Cortex of kidney (tissue), 1 donor: ENCODE data around the gene CTNS.

Experiments used
- DNase-seq: peaks from one replicate; lab custom pipeline; 2025; lab: John Stamatoyannopoulos, UW

Gene CTNS

DNA sequence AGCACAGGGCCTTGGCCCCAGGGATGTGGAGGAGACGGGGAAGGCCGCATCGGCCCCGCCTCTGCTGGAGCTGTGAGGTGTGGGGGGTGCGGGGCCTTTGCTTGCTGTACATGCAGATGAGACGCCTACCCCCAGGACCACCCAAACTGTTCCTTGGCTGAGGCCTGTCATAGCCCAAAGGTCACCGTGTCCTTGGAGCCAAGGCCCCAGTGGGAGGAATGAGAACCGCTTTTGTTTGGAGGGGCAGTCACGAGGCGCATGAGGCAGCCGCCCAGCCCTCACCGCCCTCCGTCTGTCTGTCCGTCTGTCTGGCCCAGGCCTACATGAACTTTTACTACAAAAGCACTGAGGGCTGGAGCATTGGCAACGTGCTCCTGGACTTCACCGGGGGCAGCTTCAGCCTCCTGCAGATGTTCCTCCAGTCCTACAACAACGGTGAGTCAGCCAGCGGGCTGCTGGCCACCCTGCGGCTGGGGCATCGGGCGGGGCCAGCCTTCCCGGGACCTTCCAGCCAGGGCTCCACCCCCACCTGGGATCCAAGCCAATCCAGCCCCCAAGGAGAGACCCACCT, 23.1 kb downstream of the CTNS start:
- no peak for DNase-seq

DNA sequence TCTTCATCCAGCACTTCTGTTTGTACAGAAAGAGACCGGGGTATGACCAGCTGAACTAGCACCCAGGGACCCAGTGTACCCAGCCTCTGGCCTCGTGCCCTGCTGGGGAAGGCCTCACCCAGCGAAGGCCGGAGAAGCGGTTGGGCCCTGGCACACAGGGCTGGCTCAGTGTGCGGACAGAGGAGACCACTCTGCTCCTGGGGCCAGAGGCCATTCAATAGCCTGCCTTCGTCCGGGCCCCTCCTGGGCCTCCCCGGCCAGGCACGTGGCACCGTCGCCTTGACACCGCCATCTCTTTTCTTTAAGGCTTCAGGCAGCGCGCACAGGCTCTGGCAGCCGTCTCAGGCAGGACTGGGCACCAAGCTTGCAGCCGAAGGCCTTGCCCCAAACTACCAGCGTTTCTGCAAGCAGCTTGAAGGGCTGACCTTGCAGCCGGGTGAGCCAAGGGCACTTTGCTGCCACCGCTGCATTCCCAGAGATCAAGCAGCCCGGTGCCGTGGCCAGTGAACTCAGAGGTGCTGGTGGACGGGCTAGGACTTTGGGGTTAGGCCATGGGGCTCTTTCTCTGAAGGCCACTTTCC, 23.8 kb downstream of the CTNS start:
- DNase-seq, result no peak

DNA sequence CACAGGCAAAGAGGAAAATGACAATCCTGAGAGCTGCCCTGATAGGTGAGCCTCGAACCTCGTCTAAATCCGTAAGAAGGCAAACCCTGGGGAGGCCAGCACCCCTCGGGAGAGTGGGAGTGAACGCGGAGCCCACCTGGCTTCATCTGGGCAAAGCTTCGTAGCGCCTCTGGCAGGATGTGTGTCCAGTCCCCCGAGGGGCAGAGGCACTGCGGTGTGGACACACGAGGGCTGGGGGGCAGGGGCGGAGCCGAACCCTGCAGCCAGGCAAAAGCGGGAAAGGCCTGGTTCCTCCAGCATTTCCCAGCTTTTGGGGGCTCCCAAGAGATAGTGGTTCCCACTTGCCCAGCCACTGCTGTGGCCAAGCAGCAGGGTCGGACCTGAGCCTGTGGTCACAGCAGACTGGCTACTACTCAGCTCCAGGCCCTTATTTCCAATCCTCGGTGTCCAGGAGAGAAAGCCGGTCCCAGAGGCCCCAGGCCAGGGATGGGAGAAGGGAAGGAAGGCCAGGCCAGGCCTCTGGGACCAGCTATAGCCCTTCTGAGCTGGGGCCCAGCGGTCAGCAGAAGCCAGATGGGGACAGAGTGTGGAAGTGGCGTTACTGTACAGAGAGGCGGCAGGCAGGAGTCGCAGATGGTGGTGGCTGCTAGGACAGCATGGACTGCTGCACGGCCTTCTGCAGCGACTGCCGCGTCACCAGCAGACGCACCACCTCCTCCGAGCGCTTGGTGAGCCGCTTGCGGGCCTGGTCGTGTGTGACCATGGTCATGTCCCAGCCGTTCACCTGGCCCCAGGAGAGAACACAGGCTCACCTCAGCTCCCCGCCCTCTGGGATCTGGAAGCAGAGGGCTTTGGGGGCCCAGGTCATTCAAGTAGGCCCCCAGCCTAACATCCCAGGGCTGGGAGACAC, 26.8 kb downstream of the CTNS start:
- no peak for DNase-seq

DNA sequence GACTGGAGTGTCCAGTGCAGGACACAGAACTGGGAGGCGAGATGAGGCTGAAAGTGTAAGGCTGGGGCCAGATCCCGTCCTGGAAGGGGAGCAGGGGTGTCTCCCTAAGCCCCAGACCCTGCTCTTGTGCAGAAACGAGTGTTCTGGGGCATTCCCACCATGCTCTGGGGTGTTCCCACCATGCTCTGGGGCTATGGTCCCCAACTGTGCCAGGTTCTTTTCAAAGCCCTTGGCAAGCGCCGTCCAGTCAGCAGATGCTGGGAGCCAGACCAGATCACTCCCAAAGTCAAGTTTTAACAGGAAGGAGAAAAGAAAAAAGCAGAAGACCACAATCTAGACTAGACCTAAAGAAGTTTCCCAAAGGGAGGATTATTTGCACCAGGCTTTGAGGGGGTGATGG, 29.3 kb downstream of the CTNS start:
- DNase-seq, result no peak

DNA sequence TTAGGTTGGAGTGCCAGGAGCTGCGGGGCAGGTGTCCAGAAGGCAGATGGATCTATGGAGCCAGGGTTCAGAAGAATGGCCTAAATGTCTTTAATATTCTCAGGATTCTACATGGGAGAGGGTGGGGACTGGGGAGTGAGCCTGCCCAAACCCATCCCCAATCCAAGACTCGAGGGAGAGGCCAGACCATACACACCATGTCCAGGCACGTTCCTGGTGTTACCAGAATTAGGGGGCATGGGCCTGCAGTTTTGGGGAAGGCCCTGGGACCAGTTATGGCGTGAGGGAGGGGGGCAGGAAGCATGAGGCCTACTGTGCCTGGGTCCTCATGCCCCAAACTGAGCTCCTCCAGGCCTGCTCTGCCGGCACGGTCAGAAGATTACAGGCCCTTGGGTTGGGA, 30.0 kb downstream of the CTNS start:
- no peak for DNase-seq

DNA sequence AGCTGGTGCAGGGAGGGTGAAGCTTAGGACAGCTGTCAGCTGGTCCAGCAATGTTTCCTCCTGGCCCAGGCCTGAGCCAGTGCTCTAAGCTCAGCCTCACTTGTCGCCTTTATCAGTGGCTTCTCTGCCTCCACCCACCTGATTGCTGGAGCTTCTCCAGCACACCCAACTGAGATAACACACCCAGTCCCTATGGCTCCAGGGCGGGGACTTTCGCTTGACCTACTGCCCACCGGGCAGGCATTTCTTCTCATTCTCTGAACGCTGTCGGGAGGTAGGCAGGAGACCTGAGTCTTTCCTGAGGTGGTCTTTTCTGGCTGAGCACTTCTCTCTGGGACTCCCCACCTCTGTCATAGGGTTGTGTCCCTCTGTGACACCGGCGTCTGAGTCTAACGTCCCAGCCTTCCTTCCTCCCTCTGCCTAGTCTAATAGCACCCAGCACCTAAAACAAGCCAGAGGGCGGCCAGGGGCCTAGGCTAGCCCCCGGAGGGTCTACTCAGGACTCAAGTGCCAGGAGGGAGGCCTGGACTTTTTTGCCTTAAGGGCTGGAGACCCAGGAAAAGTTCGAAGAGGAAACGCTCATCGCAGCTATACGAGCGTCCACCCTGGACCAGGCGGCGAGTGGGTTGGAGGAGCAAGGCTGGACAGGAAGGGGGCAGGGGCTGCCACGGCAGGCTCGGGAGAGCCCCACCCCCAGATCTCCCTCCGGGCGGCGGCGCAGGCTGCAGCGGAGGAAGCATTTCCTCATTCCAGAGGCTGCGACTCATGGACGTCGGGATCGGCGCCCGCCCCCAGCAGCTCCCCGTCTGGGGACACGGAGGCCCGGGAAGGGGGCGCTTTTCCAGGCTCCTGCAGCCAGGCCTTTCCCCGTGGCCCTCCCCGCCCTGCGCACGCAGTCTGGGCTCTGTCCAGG, 31.1 kb downstream of the CTNS start:
- DNase-seq, result no peak

DNA sequence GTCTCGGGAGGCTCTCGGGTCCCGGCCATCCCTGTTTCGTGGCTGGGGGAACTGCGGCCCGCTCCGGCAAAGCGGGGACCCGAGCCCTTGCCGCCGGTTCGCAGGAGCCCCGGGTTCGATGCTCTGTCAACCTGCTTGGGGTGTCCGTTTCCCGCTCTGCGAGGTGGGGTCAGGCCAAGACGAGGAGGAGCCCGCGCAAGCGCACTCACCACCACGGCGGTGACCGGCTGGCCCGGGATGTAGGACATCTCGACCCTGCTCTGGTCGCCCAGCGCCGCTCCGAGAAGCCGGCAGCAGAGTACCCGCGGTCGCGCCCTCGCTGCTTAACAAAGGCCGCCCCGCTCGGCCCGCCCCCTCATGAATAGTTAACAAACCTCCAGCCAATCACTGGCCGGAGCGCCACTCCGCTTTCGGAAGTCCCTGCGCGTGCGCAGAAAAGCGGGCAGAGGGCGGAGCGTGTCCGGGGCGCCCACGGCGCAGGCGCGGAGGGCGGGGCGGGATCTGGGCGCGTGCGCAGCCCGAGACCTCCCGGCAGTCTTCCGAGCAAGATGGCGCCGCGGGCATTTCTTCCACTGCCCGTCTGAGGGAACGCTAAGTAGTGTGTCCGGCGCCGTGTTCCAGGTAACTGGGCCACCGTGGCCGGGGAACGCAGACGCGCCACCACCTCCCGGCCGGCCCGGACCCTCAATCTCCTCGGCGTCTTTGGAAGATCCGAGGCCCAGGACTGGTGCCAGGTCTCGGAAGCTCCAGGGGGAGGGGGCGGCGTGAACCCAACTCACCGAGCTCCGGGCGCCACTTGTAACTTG, 31.9 kb downstream of the CTNS start, which contains the start of the genes EMC6 and TAX1BP3:
EMC6 (plus strand) TSS at position 534 of the 806 bp plus-strand sequence. CDS start 335 bp downstream, outside the sequence.
TAX1BP3 (minus strand) TSS at position 300 of the 806 bp plus-strand sequence; CDS start at position 248, 52 bp downstream.
- peak; percentile 60 for DNase-seq

DNA sequence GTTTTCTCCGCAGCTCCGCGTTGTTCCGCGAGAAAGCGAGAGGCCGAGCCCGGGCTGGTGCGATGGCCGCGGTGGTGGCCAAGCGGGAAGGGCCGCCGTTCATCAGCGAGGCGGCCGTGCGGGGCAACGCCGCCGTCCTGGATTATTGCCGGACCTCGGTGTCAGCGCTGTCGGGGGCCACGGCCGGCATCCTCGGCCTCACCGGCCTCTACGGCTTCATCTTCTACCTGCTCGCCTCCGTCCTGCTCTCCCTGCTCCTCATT, 32.5 kb downstream of the CTNS start:
- no peak for DNase-seq

DNA sequence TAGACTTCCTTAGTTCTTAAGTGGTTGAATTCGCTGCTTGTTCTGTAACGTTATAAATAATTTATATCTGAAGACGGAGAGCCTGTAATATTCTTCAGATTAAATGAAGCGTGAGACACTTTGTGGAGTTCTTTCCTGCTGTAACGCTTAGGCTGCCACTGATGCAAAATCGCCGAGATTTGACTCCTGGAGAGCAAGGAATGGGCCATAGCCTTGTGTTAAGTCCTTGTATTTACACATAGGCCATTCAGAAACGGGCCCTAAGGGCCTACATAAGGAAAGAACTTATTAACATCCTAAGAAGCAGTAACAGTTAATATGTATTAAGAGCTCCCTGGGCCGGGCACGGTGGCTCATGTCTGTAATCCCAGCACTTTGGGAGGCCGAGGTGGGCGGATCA, 33.0 kb downstream of the CTNS start:
- no peak for DNase-seq

DNA sequence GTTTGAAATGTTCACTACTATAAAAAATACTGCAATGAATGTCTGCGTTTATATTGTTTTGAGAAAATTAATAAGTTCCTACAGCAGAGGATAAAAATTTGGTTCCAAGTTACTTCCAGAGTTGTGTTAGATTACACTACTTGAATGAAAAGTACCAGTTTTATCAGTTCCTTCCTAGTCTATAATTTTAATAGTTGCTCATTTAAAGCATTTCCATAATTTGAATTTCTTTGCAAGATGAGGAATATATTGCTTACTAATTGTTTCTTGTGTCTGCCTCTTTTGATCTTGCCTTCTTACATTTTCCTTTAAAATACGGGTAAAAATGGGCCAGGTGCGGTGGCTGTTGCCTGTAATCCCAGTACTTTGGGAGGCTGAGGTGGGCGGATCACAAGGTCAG, 36.0 kb downstream of the CTNS start:
- DNase-seq, result no peak

DNA sequence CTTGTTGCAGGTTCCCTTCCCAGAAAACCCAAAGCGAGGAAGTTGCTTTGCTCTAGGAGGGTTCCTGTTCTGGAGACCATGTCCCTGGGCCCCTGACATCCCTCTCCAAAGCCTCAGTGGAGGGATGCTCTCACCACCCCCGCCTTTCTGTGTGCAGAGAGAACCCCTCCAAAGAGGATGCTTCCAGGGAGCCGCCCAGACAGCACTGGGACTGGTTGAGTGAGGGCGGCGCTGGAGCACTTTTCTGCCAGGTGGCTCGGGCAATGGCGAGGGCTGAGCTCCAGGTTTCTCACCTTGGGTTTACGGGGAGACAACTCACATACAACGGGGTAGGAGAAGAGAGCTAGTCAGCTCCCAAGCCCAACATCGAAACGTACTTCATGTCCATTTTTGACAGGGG, 39.3 kb downstream of the CTNS start:
- DNase-seq, result no peak

DNA sequence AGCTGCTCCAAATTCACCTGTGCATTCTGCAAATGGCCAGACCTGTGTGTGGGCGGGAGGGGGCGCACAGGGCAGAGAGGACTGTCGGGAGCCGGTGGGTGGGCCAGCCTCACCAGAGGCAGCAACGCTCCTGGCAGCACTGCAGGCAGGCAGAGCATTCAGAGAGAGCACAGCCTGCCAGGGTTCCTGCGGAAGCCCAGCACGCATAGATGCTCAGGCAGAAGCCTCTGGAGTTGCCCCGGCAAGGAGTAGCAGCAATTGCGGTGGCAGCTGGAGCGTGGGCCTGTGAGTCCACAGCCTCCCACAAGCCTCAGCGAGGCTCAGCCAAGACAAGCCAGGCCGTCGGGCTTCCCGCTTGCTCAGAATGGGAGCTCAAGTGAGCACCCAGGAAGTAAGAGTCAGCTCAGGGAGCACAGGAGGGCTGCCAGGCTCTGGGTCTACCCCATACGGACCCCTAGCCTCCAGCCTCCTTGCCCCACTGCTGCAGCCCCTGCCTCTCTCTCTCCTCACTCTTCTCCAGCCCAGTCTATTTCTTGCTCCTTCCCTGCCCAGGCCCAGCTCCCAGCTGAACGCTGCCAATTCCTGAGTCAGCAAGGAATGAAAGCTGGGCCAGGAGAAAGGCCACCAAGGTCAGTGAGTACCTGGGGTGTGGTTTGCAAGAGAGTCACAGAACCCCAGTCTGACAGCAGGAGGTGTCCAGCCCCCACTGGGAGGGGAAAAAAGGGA, 41.7 kb downstream of the CTNS start:
- DNase-seq, result no peak

DNA sequence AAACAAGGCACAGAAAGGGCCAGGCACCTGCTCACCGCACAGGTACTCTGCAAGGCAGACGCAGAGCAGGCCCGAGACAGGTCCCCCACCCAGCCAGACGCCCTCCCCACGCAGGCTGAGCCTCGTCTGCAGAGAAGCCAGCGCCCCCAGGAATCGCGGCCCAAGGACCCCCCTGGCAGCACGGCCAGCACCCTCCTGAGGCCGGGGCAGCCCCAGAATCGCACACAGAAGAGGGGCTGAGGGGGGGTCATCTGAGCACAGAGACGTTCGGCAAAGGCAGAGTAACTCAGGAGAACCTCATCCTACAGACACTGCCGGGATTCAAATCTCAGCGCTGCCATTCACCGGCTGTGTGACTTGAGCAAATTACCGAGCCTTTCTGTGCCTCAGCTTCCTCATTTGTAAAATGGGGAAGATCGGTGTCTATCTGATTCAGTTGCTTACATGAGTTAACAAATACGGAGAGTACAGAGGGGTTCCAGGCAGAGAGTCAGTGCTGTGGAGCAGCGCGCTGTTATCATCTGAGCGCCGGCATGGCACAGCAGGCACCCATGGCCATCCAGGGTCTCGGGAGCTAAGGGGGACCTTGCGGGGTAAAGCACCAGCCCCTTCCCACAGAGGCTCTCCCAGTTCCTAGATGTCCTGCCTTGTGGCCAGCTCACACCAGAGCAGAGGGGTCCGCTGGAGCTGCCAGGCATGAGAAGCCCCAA, 42.4 kb downstream of the CTNS start:
- DNase-seq, result no peak

DNA sequence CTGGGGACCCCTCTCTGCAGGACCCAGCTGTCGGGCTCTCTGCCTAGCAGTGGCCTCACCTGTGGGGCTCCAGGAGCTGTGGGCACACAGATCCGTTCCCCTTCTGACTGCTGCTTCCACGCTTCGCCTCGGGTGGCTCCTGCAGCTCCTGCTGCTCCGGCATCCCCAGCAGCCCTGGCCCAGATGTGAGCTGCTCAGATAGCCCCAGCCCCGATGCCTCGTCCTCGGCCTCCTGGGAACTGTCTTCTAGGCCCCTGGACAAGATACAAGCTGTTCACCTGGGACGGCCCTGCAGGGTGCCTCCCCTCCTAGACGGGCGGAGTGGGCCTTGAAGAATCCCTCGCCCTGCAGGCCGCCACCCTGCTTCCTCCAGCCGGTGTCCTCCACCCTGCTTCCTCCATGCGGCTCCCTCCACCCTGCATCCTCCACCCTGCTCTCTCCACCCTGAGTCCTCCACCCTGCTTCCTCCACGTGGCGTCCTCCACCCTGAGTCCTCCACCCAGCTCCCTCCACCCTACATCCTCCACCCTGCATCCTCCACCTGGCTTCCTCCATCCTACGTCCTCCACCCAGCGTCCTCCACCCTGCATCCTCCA, 43.1 kb downstream of the CTNS start:
- no peak for DNase-seq

DNA sequence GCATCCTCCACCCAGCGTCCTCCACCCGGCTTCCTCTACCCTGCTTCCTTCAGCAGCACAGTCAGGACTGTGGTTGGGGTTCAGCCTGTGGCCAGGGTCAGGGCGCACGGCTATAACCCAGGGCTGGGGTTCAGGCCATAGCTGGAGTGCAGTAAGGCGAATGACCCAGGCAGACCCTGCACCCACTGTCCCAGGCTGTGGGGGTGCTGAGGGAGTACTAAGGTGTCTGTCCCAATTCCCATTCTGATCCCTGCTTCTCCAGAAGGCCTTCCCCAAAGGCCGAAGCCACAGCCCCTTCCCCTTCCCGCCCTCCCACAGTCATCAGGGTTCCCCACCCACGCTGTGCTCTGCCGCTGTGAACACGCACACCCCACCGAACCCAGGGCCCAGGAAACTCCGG, 44.5 kb downstream of the CTNS start:
- no peak for DNase-seq

DNA sequence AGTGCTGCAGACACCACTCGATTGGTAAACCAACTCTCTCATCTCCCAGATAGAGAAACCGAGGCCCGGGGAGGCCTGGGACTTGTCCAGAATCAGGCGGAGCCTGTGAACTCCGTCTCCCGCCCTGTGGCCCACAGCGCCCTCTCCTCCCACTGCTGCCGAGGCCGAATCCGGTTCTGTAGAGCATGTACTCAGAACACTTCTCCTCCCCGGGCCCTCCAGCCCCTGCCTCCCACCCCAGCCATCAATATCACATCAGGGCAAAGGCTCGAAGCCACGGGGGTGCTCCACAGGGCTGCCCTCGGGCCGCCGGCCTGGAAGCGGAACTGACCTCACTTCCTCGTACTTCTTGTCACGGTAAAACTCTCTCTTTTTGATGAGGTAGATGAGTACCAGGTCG, 45.0 kb downstream of the CTNS start:
- DNase-seq, result no peak

DNA sequence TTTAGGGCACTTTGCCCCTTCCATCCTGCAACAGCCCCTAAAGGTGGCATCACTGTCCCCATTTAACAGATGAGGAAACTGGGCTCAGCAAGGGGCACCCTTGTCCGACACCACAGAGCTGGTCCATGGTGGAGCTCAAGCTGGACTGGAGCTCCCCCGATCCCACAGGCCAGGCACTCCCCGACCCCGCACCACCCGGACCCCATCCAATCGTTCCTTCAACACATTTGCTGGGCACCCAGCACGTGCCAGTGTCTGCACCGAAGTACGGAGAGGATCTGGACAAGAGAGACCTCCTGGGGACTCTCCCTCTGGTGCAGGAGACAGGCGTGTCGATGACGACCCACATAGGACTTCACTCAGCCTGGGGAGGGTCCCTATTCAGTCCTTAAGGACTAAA, 45.5 kb downstream of the CTNS start:
- DNase-seq, result no peak

DNA sequence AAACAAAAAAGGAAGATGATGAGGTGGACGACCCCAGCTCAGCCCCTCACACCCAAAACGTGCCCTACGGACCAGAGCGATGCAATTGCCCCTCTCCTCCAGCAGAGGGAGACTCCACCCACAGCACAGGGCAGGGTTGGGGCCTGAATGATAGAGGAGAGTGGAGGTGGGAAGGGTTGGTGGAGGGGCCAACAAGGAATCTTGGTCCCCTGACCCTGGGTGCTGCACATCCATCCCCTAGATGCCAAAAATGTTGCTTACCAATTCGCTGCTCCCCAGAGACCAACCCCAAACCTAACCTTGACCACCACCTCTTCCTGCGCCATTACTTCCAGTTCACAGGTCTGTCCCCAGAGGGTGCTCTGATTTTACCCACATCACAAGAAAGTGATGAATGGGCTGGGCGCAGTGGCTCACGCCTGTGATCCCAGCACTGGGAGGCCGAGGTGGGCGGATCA, 46.5 kb downstream of the CTNS start:
- DNase-seq, result no peak

DNA sequence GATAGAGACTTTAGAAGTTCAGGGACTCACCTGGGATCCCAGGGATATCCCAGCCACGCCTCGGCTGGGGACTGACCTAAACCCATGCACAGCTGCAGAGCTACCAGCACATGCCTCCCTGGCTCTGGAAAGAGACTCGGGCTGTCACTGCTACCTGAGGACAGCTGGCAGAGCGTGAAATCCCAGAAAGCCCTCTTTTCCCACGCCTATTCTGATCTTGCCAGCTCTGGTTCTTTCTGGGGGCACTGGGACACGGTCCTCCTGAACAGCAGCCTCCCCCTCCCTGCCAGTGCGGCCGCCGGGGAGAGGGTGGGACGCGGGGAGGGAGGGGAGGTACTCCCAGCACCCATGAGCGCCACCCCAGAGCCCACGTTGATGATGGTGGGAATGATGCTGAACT, 48.6 kb downstream of the CTNS start:
- DNase-seq, result no peak
